Loucy (cell line): Measurements from ENCODE around the gene TMEM87B.

Experiments used
- CTCF ChIP-seq: fragments of 200-600 bp; sonication (generic); conservative IDR thresholded peaks from 2 replicates; pipeline ENCODE4 v1.5.1; 2014; ENCODE audit warnings: mild to moderate bottlenecking, antibody characterized with exemption, low read length
- EZH2phosphoT487 ChIP-seq: fragments of 200-600 bp; IDR thresholded peaks from 2 replicates; pipeline ENCODE4 v1.6.1; 2018; ENCODE audit warnings: antibody characterized with exemption, mild to moderate bottlenecking, moderate library complexity, borderline replicate concordance

GRCh38 chr2:112084689-112085374, 29.8 kb downstream of the TMEM87B start:
- TF ChIP-seq CTCF (no peak), EZH2phosphoT487 (no peak)
